ENCODE data around the gene ANTXR1. TPM values are rescaled to one million over a fixed set of nuclear protein-coding genes. Genes with fewer than 3 reads are reported as not detected.
A peak's percentile ranks its signal among the peaks of the same experiment; 100 is the strongest.

ANTXR1 gene
- total RNA-seq, 1 experiment from 2014 or later: 33.1 TPM

- no peak for DNase-seq (ENCODE audit: unreplicated experiment)
- Mint-ChIP-seq H3K9me3 (ENCODE audit: unreplicated experiment) (peaks cover 30% of the 10 kb centered on the region), H3K36me3 (ENCODE audit: insufficient read depth, unreplicated experiment) (no peaks in the 10 kb centered on the region), H3K4me1 (ENCODE audit: insufficient read depth, unreplicated experiment) (no peaks in the 10 kb centered on the region), H3K4me3 (ENCODE audit: unreplicated experiment) (no peak overlapping the region), H3K27me3 (ENCODE audit: insufficient read depth, unreplicated experiment) (no peaks in the 10 kb centered on the region), H3K27ac (ENCODE audit: low read depth, unreplicated experiment) (no peak overlapping the region)
- ChIA-PET POLR2A (no interaction called here), CTCF (interaction anchor here (0.7 kb wide), 1 partner anchor 62 kb away, joined by 3 read pairs; no protein-coding TSS in a partner anchor)
- no peak for TF ChIP-seq CTCF (IDR thresholded peaks at IDR 0.05; ENCODE audit: unreplicated experiment)
- no TSS peak for BruUV-seq (replicated peaks)
- intact Hi-C loops (cut with micrococcal nuclease): no loop called here
Observed at GRCh38 chr2:69260666-69261065, 247.7 kb downstream of the ANTXR1 start.

- peaks cover 10% of the 10 kb centered on the region for H3K27me3 Mint-ChIP-seq (ENCODE audit: insufficient read depth, unreplicated experiment)
- ChIA-PET POLR2A (no interaction called here), CTCF (no interaction called here)
- H3K27ac Mint-ChIP-seq (ENCODE audit: low read depth, unreplicated experiment): no peak overlapping the region
- peak; percentile 18 for DNase-seq (ENCODE audit: unreplicated experiment)
- BruUV-seq (replicated peaks): no TSS peak
- H3K9me3 Mint-ChIP-seq (ENCODE audit: unreplicated experiment): no peaks in the 10 kb centered on the region
- no peaks in the 10 kb centered on the region for H3K4me1 Mint-ChIP-seq (ENCODE audit: insufficient read depth, unreplicated experiment)
- no peaks in the 10 kb centered on the region for H3K36me3 Mint-ChIP-seq (ENCODE audit: insufficient read depth, unreplicated experiment)
- no peak for TF ChIP-seq CTCF (IDR thresholded peaks at IDR 0.05; ENCODE audit: unreplicated experiment)
- intact Hi-C loops (cut with micrococcal nuclease): no loop called here
- no peak overlapping the region for H3K4me3 Mint-ChIP-seq (ENCODE audit: unreplicated experiment)
Observed at GRCh38 chr2:69269330-69269729, 256.4 kb downstream of the ANTXR1 start.

- Mint-ChIP-seq H3K9me3 (ENCODE audit: unreplicated experiment) (no peaks in the 10 kb centered on the region), H3K27ac (ENCODE audit: low read depth, unreplicated experiment) (no peak overlapping the region), H3K27me3 (ENCODE audit: insufficient read depth, unreplicated experiment) (peaks cover 28% of the 10 kb centered on the region), H3K36me3 (ENCODE audit: insufficient read depth, unreplicated experiment) (no peaks in the 10 kb centered on the region), H3K4me1 (ENCODE audit: insufficient read depth, unreplicated experiment) (no peaks in the 10 kb centered on the region), H3K4me3 (ENCODE audit: unreplicated experiment) (no peak overlapping the region)
- intact Hi-C loops (cut with micrococcal nuclease): no loop called here
- no peak for TF ChIP-seq CTCF (IDR thresholded peaks at IDR 0.05; ENCODE audit: unreplicated experiment)
- ChIA-PET POLR2A (interaction anchor here (0.6 kb wide), 1 partner anchor 582 kb away, joined by 3 read pairs; no protein-coding TSS in a partner anchor), CTCF (no interaction called here)
- BruUV-seq (replicated peaks): no TSS peak
- no peak for DNase-seq (ENCODE audit: unreplicated experiment)
Observed at GRCh38 chr2:69271831-69272257, 258.9 kb downstream of the ANTXR1 start.

GRCh38 chr2:69272803-69273471 is 260.0 kb downstream of the ANTXR1 start:
- no peaks in the 10 kb centered on the region for H3K36me3 Mint-ChIP-seq (ENCODE audit: insufficient read depth, unreplicated experiment)
- CTCF ChIA-PET: interaction anchor here (0.6 to 0.7 kb wide), 2 partner anchors 80 to 255 kb away, joined by 3 to 4 read pairs; no protein-coding TSS in a partner anchor
- intact Hi-C loops (cut with micrococcal nuclease): no loop called here
- peaks cover 32% of the 10 kb centered on the region for H3K27me3 Mint-ChIP-seq (ENCODE audit: insufficient read depth, unreplicated experiment)
- DNase-seq (ENCODE audit: unreplicated experiment): no peak
- H3K4me3 Mint-ChIP-seq (ENCODE audit: unreplicated experiment): no peak overlapping the region
- no peaks in the 10 kb centered on the region for H3K9me3 Mint-ChIP-seq (ENCODE audit: unreplicated experiment)
- BruUV-seq (replicated peaks): no TSS peak
- H3K27ac Mint-ChIP-seq (ENCODE audit: low read depth, unreplicated experiment): peak overlapping the region; percentile 36
- no peak for TF ChIP-seq CTCF (IDR thresholded peaks at IDR 0.05; ENCODE audit: unreplicated experiment)
- H3K4me1 Mint-ChIP-seq (ENCODE audit: insufficient read depth, unreplicated experiment): no peaks in the 10 kb centered on the region
- POLR2A ChIA-PET: interaction anchor here (0.6 kb wide), 1 partner anchor 114 kb away, joined by 3 read pairs; no protein-coding TSS in a partner anchor
